NCI-H146 treated with DMSO at 0.1 percent for 48 hours (cell line): Measurements from ENCODE around the gene CGB3.
"Not testable (repeated sequence)": the region's sequence is repeated elsewhere in the genome, so short reads cannot be mapped to it uniquely, and the experiment has no call there.

ENCODE experiments used
- DNase-seq: peaks from one replicate; lab custom pipeline; 2025; ENCODE audit not compliant: unreplicated experiment; lab: John Stamatoyannopoulos, UW

CGB3 gene

DNA sequence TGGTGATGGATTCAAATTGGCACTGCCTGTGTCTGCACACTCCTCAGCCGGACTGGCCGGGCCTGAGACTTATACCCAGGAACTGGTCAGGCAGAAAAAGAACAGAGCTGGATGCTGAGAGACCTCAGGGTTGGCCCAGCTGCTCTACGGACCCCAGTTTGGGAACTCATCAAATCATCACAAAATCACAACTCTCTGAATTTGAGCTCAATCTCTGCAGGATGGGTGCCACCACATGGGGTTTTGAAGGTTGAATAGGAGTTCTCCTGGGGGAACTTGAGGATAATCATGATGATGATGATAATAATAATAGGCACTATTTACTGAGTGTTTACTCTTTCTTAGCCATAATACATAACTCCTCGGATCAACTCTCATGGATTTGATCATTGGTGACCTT is 18.5 kb upstream of the CGB3 start:
- not testable (repeated sequence) for DNase-seq

DNA sequence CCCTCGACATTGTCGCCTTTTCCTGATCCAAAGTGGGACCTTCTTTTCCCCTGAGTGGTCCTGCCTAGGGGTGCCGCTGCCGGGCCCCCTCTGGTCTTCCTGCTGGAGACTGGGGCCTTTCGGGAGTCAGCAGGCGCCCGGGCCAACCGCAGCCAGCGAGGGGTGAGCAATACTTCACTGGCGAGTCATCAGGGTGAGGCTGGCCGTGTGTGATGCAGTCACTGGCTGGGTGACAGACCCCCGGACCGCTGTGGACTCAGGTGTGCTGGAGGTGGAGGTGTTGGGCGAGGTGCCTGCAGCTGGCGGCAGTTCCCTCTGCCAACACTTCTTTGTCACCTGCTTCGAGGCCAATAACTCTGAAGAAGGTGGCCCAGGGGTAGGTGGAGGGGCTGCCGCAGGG is 18.0 kb upstream of the CGB3 start:
- no peak for DNase-seq

DNA sequence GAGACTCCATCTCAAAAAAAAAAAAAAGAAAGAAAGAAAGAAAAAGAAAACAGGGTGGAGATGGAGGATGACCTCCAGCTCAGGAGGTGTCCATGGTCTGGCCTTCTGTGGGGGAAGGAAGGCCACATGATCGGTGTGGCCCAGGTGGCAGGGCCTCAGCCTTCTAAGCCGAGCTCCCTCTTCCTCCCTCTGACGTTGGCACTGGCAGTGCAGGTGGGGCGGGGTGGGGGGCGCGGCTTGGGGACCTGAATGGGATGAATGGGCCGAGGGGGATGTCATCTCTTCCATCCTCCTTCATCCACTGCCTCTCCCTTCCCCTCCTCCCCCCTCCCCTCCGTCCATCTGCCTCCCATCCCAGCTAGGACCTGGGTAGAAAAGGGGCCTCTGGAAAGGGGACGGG is 15.6 kb upstream of the CGB3 start:
- DNase-seq: not testable (repeated sequence)

DNA sequence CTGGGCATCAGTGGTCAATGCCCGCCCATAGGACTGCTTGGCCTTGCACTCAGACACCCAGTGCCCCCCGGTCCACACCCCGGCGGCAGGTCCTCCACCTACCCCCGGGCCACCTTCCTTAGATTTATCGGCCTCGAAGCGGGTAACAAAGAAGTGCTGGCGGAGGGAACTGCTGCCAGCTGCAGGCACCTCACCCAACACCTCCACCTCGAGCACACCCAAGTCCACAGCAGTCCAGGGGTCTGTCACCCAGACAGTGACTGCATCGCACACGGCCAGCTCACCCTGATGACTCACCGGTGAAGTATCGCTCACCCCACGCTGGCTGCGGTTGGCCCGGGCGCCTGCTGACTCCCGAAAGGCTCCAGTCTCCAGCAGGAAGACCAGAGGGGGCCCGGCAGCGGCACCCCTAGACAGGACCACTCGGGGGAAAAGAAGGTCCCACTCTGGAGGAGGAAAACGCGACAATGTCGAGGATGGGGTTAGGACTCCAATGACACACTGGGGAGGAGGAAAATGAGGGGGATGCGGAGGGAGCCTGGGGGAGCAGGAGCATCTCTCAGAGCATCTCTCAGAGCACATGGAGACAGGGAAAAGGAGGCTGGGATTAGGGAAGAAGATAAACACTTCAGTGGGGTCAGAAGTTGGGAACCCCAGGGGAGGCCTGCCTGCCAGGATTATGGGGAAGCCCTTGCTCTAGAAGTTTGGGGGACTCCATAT is 14.6 kb upstream of the CGB3 start:
- not testable (repeated sequence) for DNase-seq

DNA sequence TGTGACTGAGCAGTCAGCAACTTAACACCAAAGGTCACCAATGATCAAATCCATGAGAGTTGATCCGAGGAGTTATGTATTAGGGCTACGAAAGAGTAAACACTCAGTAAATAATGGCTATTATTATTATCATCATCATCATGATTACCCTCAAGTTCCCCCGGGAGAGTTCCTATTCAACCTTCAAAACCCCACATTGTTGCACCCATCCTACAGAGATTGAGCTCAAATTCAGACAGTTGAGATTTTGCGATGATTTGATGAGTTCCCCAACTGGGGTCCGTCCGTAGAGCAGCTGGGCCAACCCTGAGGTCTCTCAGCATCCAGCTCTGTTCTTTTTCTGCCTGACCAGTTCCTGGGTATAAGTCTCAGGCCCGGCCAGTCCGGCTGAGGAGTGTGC is 14.0 kb upstream of the CGB3 start:
- not testable (repeated sequence) for DNase-seq

DNA sequence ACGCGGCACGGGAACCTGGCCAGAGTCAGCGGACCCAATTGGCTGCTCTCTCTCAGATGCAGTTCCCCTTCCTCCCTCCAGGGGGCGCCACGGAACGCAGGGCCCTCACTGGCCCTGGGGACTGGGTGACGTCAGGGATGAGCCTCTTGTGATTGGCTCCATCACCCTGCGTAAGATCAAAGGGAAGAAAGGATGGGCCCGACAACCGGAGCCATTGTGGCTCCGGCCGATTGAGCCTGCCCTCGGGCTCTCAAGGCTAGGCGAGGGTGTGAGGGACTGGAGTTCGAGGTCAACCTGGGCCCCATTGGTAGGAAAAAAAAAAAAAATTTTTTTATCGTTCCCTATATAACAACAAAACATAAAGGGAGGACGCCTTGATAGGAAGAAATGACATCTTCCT is 12.7 kb upstream of the CGB3 start, which contains the start of gene CGB1:
CGB1 (minus strand) TSS at position 81 of the 400 bp plus-strand sequence. CDS start 184 bp downstream, outside the sequence.
- peak; percentile 31 for DNase-seq

DNA sequence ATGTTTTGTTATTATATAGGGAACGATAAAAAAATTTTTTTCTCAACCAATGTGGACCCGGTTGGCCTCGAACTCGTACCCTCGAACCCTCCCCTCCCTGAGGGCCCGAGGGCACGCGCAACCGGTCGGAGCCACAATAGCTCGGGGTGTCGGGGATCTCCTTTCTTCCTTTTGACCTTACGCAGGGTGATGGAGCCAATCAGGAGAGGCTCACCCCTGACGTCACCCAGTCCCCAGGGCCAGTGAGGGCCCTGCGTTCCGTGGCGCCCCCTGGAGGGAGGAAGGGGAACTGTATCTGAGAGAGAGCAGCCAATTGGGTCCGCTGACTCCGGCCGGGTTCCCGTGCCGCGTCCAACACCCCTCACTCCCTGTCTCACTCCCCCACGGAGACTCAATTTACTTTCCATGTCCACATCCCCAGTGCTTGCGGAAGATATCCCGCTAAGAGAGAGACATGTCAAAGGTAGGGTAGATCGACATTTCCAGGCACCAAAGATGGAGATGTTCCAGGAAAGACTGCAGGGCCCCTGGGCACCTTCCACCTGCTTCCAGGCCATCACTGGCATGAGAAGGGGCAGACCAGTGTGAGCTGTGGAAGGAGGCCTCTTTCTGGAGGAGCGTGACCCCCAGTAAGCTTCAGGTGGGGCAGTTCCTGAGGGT is 7.6 kb upstream of the CGB3 start, which contains the start of gene CGB2:
CGB2 (plus strand) TSS at position 249 of the 660 bp plus-strand sequence; CDS start at position 455, 206 bp downstream.
- peak; percentile 45 for DNase-seq

DNA sequence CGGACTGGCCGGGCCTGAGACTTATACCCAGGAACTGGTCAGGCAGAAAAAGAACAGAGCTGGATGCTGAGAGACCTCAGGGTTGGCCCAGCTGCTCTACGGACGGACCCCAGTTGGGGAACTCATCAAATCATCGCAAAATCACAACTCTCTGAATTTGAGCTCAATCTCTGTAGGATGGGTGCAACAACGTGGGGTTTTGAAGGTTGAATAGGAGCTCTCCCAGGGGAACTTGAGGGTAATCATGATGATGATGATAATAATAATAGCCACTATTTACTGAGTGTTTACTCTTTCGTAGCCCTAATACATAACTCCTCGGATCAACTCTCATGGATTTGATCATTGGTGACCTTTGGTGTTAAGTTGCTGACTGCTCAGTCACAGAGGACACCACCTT is 6.2 kb upstream of the CGB3 start:
- not testable (repeated sequence) for DNase-seq

DNA sequence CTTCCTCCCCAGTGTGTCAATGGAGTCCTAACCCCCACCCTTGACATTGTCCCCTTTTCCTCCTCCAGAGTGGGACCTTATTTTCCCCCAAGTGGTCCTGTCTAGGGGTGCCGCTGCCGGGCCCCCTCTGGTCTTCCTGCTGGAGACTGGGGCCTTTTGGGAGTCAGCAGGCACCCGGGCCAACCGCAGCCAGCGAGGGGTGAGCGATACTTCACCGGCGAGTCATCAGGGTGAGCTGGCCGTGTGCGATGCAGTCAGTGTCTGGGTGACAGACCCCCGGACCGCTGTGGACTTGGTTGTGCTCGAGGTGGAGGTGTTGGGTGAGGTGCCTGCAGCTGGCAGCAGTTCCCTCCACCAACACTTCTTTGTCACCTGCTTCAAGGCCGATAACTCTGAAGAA is 5.6 kb upstream of the CGB3 start:
- not testable (repeated sequence) for DNase-seq

DNA sequence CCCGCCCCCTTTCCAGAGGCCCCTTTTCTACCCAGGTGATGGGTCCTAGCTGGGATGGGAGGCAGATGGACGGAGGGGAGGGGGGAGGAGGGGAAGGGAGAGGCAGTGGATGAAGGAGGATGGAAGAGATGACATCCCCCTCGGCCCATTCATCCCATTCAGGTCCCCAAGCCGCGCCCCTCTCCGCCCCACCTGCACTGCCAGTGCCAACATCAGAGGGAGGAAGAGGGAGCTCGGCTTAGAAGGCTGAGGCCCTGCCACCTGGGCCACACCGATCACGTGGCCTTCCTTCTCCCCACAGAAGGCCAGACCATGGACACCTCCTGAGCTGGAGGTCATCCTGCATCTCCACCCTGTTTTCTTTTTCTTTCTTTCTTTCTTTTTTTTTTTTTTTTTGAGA is 4.6 kb upstream of the CGB3 start:
- DNase-seq: not testable (repeated sequence)

DNA sequence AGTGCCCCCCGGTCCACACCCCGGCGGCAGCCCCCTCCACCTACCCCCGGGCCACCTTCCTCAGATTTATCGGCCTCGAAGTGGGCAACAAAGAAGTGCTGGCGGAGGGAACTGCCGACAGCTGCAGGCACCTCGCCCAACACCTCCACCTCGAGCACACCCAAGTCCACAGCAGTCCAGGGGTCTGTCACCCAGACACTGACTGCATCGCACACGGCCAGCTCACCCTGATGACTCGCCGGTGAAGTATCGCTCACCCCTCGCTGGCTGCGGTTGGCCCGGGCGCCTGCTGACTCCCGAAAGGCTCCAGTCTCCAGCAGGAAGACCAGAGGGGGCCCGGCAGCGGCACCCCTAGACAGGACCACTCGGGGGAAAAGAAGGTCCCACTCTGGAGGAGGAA is 1.5 kb upstream of the CGB3 start:
- not testable (repeated sequence) for DNase-seq

DNA sequence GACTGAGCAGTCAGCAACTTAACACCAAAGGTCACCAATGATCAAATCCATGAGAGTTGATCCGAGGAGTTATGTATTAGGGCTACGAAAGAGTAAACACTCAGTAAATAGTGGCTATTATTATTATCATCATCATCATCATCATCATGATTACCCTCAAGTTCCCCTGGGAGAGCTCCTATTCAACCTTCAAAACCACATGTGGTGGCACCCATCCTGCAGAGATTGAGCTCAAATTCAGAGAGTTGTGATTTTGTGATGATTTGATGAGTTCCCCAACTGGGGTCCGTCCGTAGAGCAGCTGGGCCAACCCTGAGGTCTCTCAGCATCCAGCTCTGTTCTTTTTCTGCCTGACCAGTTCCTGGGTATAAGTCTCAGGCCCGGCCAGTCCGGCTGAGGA is 955 bp upstream of the CGB3 start:
- not testable (repeated sequence) for DNase-seq

DNA sequence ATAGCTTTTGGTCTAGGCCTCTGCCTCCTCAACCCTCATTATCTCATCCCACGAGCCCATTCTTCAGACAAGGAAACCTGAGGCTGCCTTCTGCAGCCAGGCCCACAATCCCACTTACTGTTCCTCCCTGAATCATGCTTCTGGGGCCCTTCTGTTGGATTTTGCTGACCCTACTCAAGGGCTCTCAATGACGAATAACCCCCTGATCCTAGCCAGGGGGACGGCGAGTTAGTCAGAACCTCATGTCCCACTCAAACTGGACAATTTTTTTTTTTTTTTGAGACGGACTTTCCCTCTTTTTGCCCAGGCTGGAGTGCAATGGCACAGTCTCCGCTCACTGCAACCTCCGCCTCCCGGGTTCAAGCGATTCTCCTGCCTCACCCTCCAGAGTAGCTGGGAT is 2.0 kb downstream of the CGB3 start:
- DNase-seq: no peak

DNA sequence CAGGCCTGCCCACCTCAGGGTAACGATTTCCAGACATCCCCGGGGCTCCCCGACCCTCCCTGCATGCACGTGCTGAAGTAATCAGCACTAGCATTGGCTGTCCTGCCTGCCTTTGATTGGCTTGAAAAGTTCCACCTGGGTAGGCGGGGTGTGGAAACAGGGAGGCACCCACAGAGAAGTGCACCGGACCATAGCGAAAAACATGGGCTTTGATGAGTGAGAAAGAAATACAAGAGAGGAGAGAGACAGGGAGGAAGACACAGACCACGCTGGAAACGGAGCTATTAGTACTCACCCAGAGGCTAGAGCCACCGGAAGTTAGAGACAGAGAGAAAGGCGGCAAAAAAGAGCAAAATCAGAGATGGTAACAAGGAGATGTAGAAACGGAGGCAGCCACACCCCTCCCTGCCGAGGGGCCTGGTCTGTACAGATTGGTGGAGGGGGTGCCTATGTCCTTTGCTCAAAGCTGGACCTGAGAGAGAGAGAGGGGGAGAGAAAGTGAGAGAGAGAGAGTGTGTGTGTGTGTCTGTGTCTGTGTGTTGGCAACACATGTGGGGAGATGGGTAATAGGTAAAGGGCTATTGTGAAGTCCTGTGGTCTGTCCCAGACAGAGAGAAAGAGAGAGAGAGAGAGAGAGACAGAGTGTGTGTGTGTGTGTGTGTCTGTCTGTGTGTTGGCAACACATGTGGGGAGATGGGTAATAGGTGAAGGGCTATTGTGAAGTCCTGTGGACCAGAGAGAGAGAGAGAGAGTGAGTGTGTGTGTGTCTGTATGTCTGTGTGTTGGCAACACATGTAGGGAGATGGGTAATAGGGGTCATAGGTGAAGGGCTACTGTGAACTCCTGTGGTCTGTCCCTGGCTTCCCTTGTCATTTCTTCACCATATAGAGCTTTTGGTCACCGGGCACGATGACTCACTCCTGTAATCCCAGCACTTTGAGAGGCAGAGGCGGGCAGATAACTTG is 2.9 kb downstream of the CGB3 start:
- no peak for DNase-seq

DNA sequence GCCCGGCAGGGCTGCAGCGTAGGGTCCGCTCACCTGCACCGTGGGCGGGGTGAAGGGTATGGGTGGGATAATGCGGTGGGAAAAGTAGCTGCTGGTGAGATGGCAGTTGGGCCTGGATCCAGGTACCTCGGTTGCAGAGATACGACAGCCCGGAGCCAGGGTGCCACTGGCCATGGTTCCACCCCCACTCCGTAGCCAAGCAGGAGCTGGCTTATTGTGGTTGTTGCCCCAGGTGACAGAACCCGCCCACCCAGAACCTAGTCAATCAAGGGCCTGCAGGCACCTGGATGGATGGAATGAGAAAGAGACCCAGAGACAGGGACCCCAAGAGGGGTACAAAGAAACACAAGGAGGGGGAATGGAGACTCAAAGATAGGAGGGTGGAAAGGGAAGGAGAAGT is 3.8 kb downstream of the CGB3 start:
- DNase-seq: no peak

DNA sequence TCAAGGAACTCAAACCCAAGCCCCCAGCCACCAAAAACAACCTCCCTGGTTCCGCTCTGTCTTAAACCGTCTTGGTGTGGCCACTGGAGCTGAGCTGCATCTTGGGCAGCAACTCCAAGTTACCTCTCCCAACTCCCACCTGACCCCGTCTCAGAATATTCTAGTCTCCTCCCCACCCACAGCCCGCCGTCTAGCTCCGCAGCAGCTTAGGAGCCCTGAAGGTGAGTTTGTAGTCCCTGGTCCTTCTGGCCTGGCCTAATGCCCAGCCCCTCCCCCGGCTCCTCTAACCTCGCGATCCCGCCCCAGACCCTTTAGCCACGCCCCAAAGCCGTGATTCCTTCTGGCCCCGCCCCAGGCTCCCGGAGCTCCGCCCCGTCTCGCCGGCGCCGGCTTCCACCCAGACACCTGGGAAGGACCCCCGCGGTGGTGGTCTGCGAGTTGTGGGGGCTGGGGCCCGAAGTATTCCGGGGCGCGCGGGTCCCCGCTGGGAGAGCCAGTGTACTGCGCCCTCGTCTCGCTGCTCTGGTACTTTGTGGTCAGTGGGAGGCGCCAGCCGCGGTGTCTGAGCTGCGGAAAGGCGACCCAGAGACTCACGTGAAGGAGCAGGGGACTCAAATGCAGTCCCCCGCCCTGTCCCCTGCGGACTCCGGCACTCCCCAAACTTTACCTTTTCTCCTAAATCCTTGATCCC is 4.7 kb downstream of the CGB3 start:
- DNase-seq: peak; percentile 20

DNA sequence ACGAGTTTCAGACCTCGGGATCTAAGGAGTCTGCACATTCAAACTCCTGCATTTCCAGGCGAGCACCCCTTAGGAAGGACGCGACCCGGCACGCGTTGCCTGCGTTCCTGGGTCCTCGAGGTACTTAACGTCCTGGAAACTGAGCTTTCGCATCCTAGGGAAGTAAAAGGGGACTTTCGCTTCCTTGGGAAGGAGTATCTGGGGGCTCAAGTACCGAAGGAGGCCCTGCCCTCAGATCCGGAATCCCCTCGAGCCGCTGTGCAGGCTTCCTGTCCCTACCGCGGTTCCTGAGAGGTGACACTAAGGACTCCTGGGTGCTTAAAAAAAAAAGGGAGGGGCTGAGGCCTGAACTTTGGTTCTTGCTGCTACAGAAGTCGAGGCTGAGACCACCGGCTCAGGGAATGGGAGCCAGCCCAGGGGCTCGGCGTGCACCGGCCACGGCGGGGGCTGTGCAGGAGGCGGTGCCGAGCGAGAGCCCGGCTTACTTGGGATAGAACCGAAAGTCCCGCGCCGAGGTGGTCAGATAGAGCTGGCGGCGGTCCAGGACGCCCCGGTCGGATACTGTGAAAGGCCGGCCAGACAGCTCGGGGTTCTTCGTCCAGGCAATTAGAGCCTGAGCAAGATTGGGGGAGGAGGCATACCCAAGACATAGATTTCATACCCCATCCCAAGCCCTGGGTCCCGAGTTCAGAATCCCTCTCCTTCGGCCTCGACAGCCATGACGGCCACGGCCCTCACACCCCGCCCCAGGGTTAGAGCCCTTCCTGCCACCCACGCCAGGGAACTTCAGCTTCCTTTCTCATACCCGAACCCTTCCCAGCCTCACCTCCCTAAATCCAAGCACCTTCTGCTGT is 5.5 kb downstream of the CGB3 start:
- not testable (repeated sequence) for DNase-seq

DNA sequence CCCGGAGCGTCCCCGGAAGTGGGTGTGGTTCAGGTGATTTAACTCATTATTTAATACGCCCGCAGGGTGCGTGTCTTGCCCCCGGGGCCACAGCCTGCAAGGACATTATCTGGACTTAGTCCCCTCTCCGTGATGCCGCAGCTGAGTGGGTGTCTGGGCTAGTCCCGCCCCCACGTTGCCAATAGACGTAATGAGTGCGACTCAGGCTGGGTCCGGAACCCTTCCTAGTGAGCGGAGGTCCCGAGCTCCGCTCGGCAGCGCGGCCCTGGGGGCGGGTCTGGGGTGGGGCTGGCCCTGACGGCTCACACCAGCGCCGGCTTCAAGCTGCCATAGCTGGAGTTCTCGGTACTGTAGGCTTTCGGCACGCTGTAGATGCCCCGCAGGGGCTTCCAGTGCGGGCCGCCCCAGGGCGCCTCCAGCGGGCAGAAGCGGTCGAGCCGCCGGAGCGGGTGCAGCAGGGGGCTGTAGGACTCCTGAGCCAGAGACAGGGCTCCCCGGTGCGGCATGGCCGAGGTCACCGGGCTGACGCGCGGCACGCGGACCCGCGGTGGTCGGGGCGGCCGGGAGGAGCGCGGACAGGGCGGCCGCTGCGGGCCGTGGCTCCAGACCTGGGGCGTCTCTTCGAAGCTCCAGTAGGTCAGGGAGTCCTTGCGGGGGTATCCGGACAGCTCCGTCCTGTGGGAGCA is 6.3 kb downstream of the CGB3 start:
- peak; percentile 46 for DNase-seq

DNA sequence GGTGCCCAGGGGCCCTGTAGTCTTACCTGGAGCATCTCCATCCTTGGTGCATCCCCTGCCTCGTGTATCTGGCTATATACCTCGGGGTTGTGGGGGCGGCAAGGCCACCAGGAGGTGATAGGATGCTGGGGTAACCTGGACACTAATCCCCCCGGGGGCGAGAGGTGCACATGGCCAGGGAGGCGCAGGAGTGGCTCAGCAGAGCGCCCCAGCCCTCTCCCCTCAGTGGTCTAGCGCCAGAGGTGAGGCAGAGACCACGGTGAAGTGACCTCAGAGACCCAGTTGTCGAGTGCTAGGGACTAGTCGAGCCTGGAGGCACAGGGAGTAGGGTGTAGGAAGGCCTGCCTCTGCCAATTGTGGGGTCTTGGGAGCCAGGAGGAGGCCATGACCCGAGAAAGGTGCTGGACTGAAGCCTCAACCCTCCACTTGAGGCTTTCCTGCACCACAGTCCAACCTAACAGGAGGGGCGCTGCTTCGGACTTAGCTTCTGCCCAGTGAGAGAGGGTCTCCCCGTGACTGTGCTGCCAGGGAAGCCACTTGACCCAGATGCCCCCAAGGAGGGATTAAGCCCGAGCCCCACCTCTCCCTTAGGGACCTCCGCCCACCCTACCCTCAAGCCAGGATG is 7.0 kb downstream of the CGB3 start, which contains the start of gene LHB:
LHB (minus strand) TSS at position 51 of the 625 bp plus-strand sequence; CDS start at position 41, 10 bp downstream.
- no peak for DNase-seq
